ENCODE results near the gene ZC3H12D.

Gene ZC3H12D

DNA sequence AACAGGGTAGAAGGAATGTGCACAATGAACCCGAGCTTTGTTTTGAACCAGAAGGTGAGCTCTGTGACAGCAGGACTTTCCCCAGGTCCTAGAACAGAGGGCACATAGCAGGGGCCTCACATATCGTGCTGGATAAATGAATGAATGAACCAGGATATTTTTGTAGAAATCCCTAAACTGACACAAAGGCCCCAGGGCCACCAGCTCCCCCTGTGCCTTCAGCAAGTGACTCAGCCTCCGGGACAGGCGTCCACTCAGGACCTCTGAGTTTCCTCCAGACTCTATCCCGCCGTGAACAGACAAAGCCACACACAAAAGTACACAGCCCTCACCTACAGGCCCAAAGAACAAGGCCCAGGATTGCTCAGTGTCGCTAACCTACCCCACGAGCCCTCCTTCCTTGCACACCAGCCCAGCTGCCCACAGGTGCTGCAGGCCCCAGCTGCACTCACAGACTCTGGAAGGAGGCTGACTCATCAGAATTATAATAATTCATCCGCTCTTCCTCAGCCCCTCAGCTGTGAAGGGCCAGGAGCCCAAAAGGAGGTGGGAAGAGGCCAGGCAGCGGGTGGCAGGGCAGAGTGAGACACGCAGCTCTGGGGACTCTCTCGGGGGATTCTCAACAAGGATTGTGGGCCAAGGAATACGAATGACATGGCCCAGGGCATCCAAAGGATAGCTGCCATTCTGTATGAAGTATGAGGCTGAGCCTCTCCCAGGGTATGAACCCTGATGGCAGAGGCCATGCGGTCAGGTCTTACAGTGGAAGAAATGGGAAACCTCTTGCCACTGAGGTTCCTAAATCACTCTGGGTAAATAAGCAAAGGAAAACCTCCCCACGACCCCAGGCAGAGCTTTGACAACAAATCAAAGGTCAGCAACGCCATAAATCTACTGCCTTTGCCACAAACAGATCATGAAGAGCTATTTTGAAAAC is 43.8 kb downstream of the ZC3H12D start:
- DNase-seq = no peak

GRCh38 chr6:149439626-149440025 is 45.2 kb downstream of the ZC3H12D start:
- DNase-seq = no peak

DNA sequence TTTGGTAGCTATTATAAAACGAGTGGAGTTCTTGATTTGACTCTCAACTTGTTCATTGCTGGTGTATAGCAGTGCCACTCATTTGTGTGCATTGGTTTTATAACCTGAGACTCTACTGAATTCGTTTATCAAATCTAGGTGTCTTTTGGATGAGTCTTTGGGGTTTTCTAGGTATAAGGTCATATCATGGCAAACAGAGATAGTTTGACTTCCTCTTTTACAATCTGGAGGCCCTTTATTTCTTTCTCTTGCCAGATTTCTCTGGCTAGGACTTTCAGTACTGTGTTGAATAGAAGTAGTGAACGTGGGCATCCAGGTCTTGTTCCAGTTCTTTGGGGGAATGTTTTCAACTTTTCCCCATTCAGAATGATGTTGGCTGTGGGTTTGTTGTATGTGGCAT is 46.0 kb downstream of the ZC3H12D start:
- DNase-seq = no peak

GRCh38 chr6:149437212-149437611 is 47.6 kb downstream of the ZC3H12D start:
- no peak for DNase-seq

DNA sequence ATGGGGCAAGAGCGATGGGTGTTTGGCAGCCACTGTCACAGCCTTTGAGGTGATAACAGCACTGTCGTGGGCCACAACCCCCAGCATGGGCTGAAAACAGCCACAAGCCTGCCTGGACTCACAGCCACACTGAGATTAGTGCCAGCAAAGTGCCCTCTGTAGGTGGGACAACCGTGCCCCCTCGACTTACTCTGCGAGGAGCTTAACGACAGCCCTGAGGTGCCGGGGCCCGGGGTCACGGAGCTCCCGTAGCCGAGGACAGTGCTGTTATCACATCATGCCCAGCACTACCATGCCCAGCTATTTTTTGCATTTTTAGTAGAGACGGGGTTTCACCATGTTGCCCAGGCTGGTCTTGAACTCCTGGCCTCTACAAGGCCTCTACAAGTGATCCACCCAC is 48.2 kb downstream of the ZC3H12D start:
- no peak for DNase-seq

DNA sequence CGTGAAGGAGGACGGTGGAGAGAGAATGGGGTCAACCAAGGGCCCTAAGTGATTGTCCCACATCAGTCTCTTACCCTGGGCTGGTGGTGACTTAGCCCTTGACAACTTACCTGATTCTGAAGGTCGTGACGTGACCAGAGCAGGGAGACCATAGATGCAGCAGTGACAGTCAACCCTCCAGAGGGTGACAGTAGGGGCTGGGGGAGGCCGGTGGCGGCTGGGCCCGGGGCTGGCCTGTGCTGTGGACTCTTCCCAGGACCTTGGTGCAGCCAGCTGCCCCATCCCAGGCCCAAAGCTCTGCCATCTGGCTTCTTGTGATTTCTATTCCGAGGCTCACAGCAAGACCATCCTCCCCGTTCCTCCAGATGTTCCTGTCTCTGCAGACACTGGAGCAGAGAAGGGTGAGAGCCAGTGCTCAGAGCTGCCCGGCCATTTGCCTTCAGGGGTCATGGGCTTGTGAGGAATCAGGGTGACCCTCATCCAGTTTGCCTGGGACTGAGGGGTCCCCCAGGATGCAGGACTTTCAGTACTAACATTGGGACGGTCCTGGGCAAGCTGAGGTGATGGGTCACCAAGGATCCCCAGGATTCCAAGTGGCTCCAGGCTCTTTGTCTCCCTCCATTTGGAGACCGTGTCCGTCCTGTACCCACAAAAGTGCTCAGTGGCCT is 48.8 kb downstream of the ZC3H12D start:
- DNase-seq = no peak

DNA sequence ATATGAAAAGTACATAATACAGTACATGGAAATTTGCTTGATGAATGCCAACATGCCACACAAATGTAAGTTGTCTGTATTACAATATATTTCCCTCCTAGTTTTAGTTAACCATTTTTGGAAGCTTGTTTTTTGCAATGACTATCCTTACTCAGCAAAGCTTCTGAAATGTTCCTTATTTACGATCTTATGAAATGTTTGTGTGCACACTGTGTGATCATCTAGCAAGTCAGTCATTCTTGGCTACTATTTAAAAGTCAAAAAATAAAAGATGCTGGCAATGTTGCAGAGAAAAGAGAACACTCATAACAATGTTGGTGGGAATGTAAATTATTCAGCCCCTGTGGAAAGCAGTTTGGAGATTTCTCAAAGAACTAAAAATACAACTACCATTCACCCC is 50.9 kb downstream of the ZC3H12D start:
- DNase-seq = no peak

DNA sequence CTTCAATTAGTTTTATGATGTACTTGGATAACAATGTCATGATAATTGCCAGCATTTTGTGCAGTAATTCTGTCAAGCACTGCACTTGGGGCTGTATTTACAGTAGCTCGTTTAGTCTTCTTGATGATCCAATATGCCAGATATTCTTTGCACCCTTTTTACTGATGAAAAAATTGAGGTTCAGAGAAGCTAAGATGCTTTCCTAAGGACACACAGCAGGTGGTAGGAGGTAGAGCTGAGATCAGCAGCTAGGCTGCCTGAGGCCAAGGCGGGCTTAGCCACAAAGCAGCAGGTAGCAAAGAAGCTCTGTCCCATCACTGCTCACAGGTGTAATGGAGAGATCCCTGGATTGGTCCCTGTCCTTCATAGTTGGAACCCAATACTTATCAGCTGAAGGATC is 51.4 kb downstream of the ZC3H12D start:
- no peak for DNase-seq

GRCh38 chr6:149431905-149432775 is 52.7 kb downstream of the ZC3H12D start:
- DNase-seq = peak; percentile 90

- no peak for DNase-seq
Observed at GRCh38 chr6:149429427-149430360, 55.1 kb downstream of the ZC3H12D start.

DNA sequence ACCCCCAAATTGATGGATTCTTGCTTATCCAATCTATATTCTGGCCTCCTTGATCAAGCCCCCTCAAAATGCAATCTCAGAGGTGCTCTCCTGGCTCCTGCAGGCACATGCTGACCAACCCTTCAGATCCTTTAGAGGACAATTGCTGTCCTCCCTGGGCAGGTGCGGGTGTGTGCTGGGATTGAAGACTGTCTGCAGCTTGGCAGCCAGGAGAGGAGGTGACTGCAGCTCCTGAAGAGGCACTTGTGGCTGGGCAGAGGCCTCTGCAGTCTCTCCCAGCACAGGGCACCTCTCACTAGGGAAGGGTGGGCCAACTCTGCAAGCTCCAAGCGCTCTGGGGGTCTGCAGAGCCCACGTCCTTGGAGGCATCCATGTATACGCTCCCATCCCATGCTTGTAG is 56.2 kb downstream of the ZC3H12D start:
- DNase-seq = no peak

DNA sequence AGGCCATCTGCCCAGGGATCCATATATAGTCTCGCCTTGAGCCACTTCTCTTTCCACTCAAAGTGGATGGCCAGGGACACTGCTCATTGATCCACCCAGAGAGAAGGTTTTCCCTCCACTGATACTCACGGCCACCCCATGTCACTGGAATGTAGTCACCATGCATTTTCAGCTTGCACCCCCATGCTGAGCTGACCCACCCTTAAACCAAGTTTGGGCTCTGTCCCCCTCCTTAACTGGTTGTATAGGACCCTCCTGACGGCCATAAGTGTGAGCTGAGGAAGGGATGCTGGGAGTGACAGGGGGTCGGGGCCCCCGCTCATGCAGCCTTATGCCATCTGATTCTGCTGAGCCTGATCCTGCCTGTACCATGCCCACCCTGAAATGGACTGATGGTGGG is 59.1 kb downstream of the ZC3H12D start:
- no peak for DNase-seq

DNA sequence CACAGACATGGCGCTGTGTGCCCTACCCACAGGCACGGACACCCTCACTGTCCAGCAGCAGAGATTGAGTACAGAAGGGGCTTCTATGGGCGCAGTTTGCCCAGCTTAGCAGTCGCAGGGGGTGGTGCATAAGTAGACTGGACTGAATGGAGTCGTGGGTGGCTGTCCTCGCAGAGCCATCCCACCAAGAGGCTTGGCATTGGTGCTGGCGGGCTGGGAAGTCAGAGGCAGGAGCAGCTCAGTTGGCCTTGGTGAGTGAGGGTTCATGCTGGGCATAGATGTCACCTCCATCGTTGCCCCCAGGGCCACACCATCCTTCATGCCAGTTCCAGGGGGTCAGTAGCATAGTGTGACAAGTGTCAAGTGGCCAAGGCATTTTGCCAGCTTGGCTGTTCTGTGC is 59.6 kb downstream of the ZC3H12D start:
- DNase-seq = no peak

- DNase-seq = no peak
Observed at GRCh38 chr6:149423964-149424440, 60.8 kb downstream of the ZC3H12D start.

GRCh38 chr6:149422581-149422980 is 62.2 kb downstream of the ZC3H12D start:
- no peak for DNase-seq

GRCh38 chr6:149421132-149421531 is 63.7 kb downstream of the ZC3H12D start:
- DNase-seq = no peak

- no peak for DNase-seq
Observed at GRCh38 chr6:149419696-149420404, 65.0 kb downstream of the ZC3H12D start.

DNA sequence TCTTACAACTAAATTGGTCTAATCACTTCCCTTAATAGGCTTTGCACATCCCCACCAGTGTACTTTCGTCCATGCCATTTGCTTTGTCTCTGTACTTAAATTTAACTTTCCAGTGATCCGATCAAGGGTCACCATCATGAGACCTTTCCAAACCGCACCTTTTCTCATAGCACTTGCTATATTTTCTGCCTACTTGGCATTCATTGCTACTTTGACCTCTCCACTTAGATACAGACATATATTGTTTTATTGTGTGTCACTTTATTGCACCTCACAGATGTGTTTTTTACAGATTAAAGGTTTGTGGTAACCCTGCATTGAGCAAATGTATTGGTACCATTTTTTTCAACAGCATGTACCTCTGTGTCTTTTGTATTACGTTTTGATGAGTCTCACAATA is 70.0 kb downstream of the ZC3H12D start:
- DNase-seq = no peak

GRCh38 chr6:149414009-149414408 is 70.8 kb downstream of the ZC3H12D start:
- DNase-seq = no peak

- DNase-seq = no peak
Observed at GRCh38 chr6:149410557-149410956, 74.3 kb downstream of the ZC3H12D start.

GRCh38 chr6:149409617-149410016 is 75.2 kb downstream of the ZC3H12D start:
- no peak for DNase-seq

Data from stimulated activated CD4-positive, alpha-beta T cell treated with anti-CD3 and anti-CD28 coated beads, Interleukin-1b, Interleukin-23, amount 100 ng/mL, for 48 hours (primary cell).